H1 (cell line): ENCODE data around the gene PPFIA4. TPM values are rescaled to one million over a fixed set of nuclear protein-coding genes. Genes with fewer than 3 reads are reported as not detected.

Experiments
- CTCF ChIA-PET: fragments of 300-600 bp; sonication (Branson Sonifier 250); formaldehyde crosslinking; loops from one replicate; lab custom pipeline; 2021; ENCODE audit not compliant: partially characterized antibody; lab: Charles Lee
- POLR2A ChIA-PET: fragments of 300-600 bp; sonication (Branson Sonifier 250); formaldehyde crosslinking; loops from one replicate; lab custom pipeline; 2021; ENCODE audit warnings: inconsistent platforms; ENCODE audit not compliant: partially characterized antibody; lab: Charles Lee
- DNase-seq, 2 experiments: peaks; one replicate each; pipeline versions ENCODE4 v3.0.0 to v3.0.0-alpha.2; 2010 to 2022; ENCODE audit warnings: low spot score in 2 of 2, low read depth in 1 of 2, mixed read lengths in 1 of 2
- FAIRE-seq: peaks from 2 replicates; lab custom pipeline; 2011; peaks lifted over from hg19 to GRCh38; lab: Jason Lieb, UNC
- H2AFZ ChIP-seq: 2 replicates; pipeline ENCODE4 v1.8.1; 2012; ENCODE audit warnings: low read length, inconsistent platforms
- H2AK5ac ChIP-seq: 2 replicates; pipeline ENCODE4 v1.6.1; 2013; ENCODE audit warnings: low read depth, low read length
- H2BK120ac ChIP-seq: replicated peaks from 2 replicates; pipeline ENCODE3; 2013; ENCODE audit warnings: low read depth, low read length, inconsistent platforms
- H2BK12ac ChIP-seq: 2 replicates; pipeline ENCODE4 v1.6.1; 2013; ENCODE audit warnings: low read depth, low read length
- H2BK15ac ChIP-seq: 2 replicates; pipeline ENCODE4 v1.6.1; 2013; ENCODE audit warnings: low read length
- H2BK20ac ChIP-seq: 2 replicates; pipeline ENCODE4 v1.6.1; 2013; ENCODE audit warnings: low read length
- H2BK5ac ChIP-seq: 2 replicates; pipeline ENCODE4 v1.6.1; 2013; ENCODE audit warnings: low read depth, low read length
- H3K14ac ChIP-seq: 2 replicates; pipeline ENCODE4 v1.6.1; 2013; ENCODE audit warnings: inconsistent platforms; ENCODE audit not compliant: insufficient read length
- H3K18ac ChIP-seq: 2 replicates; pipeline ENCODE4 v1.6.1; 2013; ENCODE audit warnings: low read length; ENCODE audit errors: extremely low read depth
- H3K23ac ChIP-seq: 2 replicates; pipeline ENCODE4 v1.6.1; 2013; ENCODE audit warnings: inconsistent platforms; ENCODE audit not compliant: insufficient read length
- H3K23me2 ChIP-seq: 2 replicates; pipeline ENCODE4 v1.6.1; 2013; ENCODE audit warnings: low read depth, low read length
- H3K27ac ChIP-seq: 2 replicates; pipeline ENCODE4 v1.6.1; 2011; ENCODE audit warnings: low read depth, low read length, inconsistent platforms
- H3K27me3 ChIP-seq, 4 experiments: replicated peaks in 1 of 4; 1 replicate in 1 of 4; 2 replicates in 3 of 4; pipeline versions ENCODE4 v1.6.1 to v1.8.1; 2011 to 2013; ENCODE audit warnings: low read length in 3 of 4, mild to moderate bottlenecking in 3 of 4, inconsistent platforms in 2 of 4, mixed read lengths in 2 of 4, moderate library complexity in 1 of 4; ENCODE audit not compliant: control insufficient read depth in 3 of 4, insufficient read depth in 3 of 4; ENCODE audit errors: extremely low read depth in 1 of 4
- H3K36me3 ChIP-seq, 4 experiments: 2 replicates each; pipeline versions ENCODE4 v1.6.1 to v1.8.1; 2011 to 2013; ENCODE audit warnings: mild to moderate bottlenecking in 4 of 4, low read length in 3 of 4, moderate library complexity in 2 of 4, control low read depth in 1 of 4, inconsistent platforms in 1 of 4; ENCODE audit not compliant: insufficient read depth in 4 of 4, control insufficient read depth in 2 of 4
- H3K4ac ChIP-seq: replicated peaks from 2 replicates; pipeline ENCODE3; 2013; ENCODE audit warnings: low read length, low read depth, mixed read lengths, inconsistent platforms; ENCODE audit not compliant: insufficient read length
- H3K4me1 ChIP-seq, 4 experiments: replicated peaks in 1 of 4; 1 replicate in 1 of 4; 2 replicates in 3 of 4; pipeline versions ENCODE4 v1.6.1 to v1.8.1; 2011 to 2013; ENCODE audit warnings: low read length in 3 of 4, inconsistent platforms in 2 of 4, mixed read lengths in 1 of 4; ENCODE audit not compliant: insufficient read depth in 4 of 4, control insufficient read depth in 3 of 4
- H3K4me2 ChIP-seq, 2 experiments: 2 replicates each; pipeline versions ENCODE4 v1.6.1 to v1.8.1; 2011 to 2013; ENCODE audit warnings: low read depth in 2 of 2, low read length in 2 of 2, control low read depth in 1 of 2, inconsistent platforms in 1 of 2, mild to moderate bottlenecking in 1 of 2; ENCODE audit not compliant: insufficient read depth in 1 of 2
- H3K4me3 ChIP-seq, 4 experiments: fragments of 200-600, 300-600 bp in 1 of 4; sonication (generic), shearing (Covaris generic), sonication (Bioruptor Twin) in 1 of 4; 2 replicates each; pipeline versions ENCODE4 v1.5.1 to v1.8.1; 2011 to 2016; ENCODE audit warnings: low read length in 4 of 4, low read depth in 3 of 4, control low read depth in 2 of 4, inconsistent platforms in 2 of 4, mild to moderate bottlenecking in 2 of 4, mixed read lengths in 1 of 4, moderate library complexity in 1 of 4; ENCODE audit not compliant: insufficient read depth in 2 of 4; ENCODE audit errors: extremely low read depth in 1 of 4
- H3K56ac ChIP-seq: replicated peaks from 2 replicates; pipeline ENCODE3; 2013; ENCODE audit warnings: low read depth, mild to moderate bottlenecking, mixed read lengths, low read length, inconsistent platforms; ENCODE audit not compliant: insufficient read length
- H3K79me1 ChIP-seq: 2 replicates; pipeline ENCODE4 v1.6.1; 2013; ENCODE audit warnings: low read depth, low read length, control low read depth
- H3K79me2 ChIP-seq, 2 experiments: 2 replicates each; pipeline versions ENCODE4 v1.6.1 to v1.8.1; 2012 to 2013; ENCODE audit warnings: low read length in 2 of 2, mild to moderate bottlenecking in 2 of 2, inconsistent platforms in 1 of 2; ENCODE audit not compliant: insufficient read depth in 2 of 2, control insufficient read depth in 1 of 2
- H3K9ac ChIP-seq, 4 experiments: replicated peaks in 1 of 4; 1 replicate in 1 of 4; 2 replicates in 3 of 4; pipeline versions ENCODE4 v1.6.1 to v1.8.1; 2011 to 2013; ENCODE audit warnings: low read depth in 3 of 4, low read length in 3 of 4, control low read depth in 2 of 4, mild to moderate bottlenecking in 2 of 4, moderate library complexity in 2 of 4, inconsistent platforms in 1 of 4; ENCODE audit errors: extremely low read depth in 1 of 4
- H3K9me3 ChIP-seq, 2 experiments: 2 replicates each; pipeline versions ENCODE4 v1.6.1 to v1.8.1; 2012 to 2013; ENCODE audit warnings: mild to moderate bottlenecking in 2 of 2, moderate library complexity in 2 of 2, control low read depth in 1 of 2, inconsistent platforms in 1 of 2, low read depth in 1 of 2, low read length in 1 of 2, mixed read lengths in 1 of 2; ENCODE audit not compliant: insufficient read depth in 2 of 2
- H4K20me1 ChIP-seq, 2 experiments: replicated peaks in 1 of 2; 2 replicates each; pipeline versions ENCODE3 to v1.8.1; 2011 to 2013; ENCODE audit warnings: inconsistent platforms in 2 of 2, low read length in 2 of 2, mild to moderate bottlenecking in 1 of 2; ENCODE audit not compliant: insufficient read depth in 2 of 2, control insufficient read depth in 1 of 2
- H4K5ac ChIP-seq: 2 replicates; pipeline ENCODE4 v1.6.1; 2013; ENCODE audit warnings: low read length, low read depth, mixed read lengths, inconsistent platforms; ENCODE audit not compliant: insufficient read length
- H4K8ac ChIP-seq: 2 replicates; pipeline ENCODE4 v1.8.0; 2013; ENCODE audit warnings: mild to moderate bottlenecking, moderate library complexity, low read length, inconsistent platforms; ENCODE audit not compliant: insufficient read depth; ENCODE audit errors: extremely low read depth
- H4K91ac ChIP-seq: replicated peaks from 2 replicates; pipeline ENCODE3; 2013; ENCODE audit warnings: low read length, mixed read lengths, inconsistent platforms; ENCODE audit not compliant: insufficient read length
- CBX5 ChIP-seq: fragments of 300-800, 300-1000 bp; sonication (generic); IDR thresholded peaks from 2 replicates; pipeline ENCODE4 v1.7.1; 2016; ENCODE audit warnings: antibody characterized with exemption, low read length, low read depth
- CBX8 ChIP-seq: fragments of 300-800, 300-1000 bp; sonication (generic); IDR thresholded peaks from 2 replicates; pipeline ENCODE4 v1.7.1; 2016; ENCODE audit warnings: low read depth, low read length, borderline replicate concordance
- GABPA ChIP-seq: IDR thresholded peaks from 2 replicates; pipeline ENCODE4 v1.6.1; 2011; ENCODE audit warnings: mild to moderate bottlenecking, low read length, moderate library complexity, borderline replicate concordance; ENCODE audit not compliant: insufficient read depth
- KDM5A ChIP-seq: fragments of 200-600 bp; IDR thresholded peaks from 2 replicates; pipeline ENCODE4 v1.7.1; 2012; ENCODE audit warnings: mild to moderate bottlenecking, low read length, inconsistent platforms, mixed read lengths
- MAFK ChIP-seq: IDR thresholded peaks from 2 replicates; pipeline ENCODE4 v1.6.1; 2012; ENCODE audit warnings: low read depth, mild to moderate bottlenecking, improper control_type of control experiment, low read length
- PHF8 ChIP-seq: fragments of 200-600 bp; sonication (generic); conservative IDR thresholded peaks from 2 replicates; pipeline ENCODE4 v1.7.1; 2012; ENCODE audit warnings: low read depth, mild to moderate bottlenecking, inconsistent platforms, low read length, moderate library complexity
- POU5F1 ChIP-seq: IDR thresholded peaks from 2 replicates; pipeline ENCODE4 v1.6.1; 2011; ENCODE audit warnings: low read depth, mild to moderate bottlenecking, low read length, moderate library complexity
- RFX5 ChIP-seq: IDR thresholded peaks from 2 replicates; pipeline ENCODE4 v1.6.1; 2011; ENCODE audit warnings: low read depth, low read length, improper control_type of control experiment, borderline replicate concordance
- SIRT6 ChIP-seq: IDR thresholded peaks from one replicate; pipeline ENCODE4 v1.7.1; 2012; ENCODE audit warnings: low read length, inconsistent platforms
- SRF ChIP-seq: IDR thresholded peaks from 2 replicates; pipeline ENCODE4 v1.6.1; 2011; ENCODE audit warnings: mild to moderate bottlenecking, low read depth, low read length, moderate library complexity
- TAF1 ChIP-seq: IDR thresholded peaks from 2 replicates; pipeline ENCODE4 v1.6.1; 2011; ENCODE audit warnings: mild to moderate bottlenecking, low read depth, low read length
- TBP ChIP-seq: IDR thresholded peaks from 2 replicates; pipeline ENCODE4 v1.6.1; 2011; ENCODE audit warnings: low read depth, low read length, improper control_type of control experiment
- WGBS, 2 experiments: shearing (Covaris generic) in 1 of 2; methylation state at CpG; one replicate each; pipeline versions ENCODE4 v1.1.6 to v1.1.7; 2013 to 2015; ENCODE audit warnings: low lambda C conversion rate in 2 of 2, mixed read lengths in 2 of 2, inconsistent platforms in 1 of 2, low coverage in 1 of 2, missing lambda C conversion rate in 1 of 2; ENCODE audit not compliant: insufficient replicate concordance in 2 of 2, insufficient coverage in 1 of 2, insufficient read length in 1 of 2; ENCODE audit errors: extremely low coverage in 1 of 2, missing lambda C conversion rate in 1 of 2; 5-methylcytosine and 5-hydroxymethylcytosine counted together
- polyA plus RNA-seq, 7 experiments: library from polyadenylated mRNA; depleted of rRNA in 3 of 7; stranded (reverse) in 5 of 7; unstranded in 2 of 7; fragments of >200 nt in 5 of 7; fragments of 200-250 nt in 2 of 7; gene quantifications; 1 replicate in 5 of 7; 2 replicates in 1 of 7; 4 replicates in 1 of 7; pipeline versions ENCODE4 v1.2.1 to v1.2.3, GENCODE V29; 2011 to 2013; ENCODE audit warnings: missing spikeins in 2 of 7, mixed read lengths in 2 of 7
- total RNA-seq: library from RNA; stranded (reverse); fragmentation: NEBNext Ultra II Directional; extraction: Animal tissue kit (Norgen Biotek cat#: 25700); gene quantifications from 2 replicates; pipeline ENCODE4 v1.2.1, GENCODE V29; 2021
- TF ChIP-seq, protein P1 (sequence below): IDR thresholded peaks from 2 replicates; pipeline ENCODE4 v1.6.1; 2011; ENCODE audit warnings: low read length, improper control_type of control experiment

PPFIA4 gene
- total and polyA plus RNA-seq, 2 of the 8 experiments (the other 6 are each of a cell fraction or from before 2014, with no cell fraction given) = 9.0 to 9.9 TPM

- ChIA-PET CTCF (interaction anchor here (0.6 to 49.7 kb wide), 20 partner anchors 1 to 543 kb away, joined by 3 to 1089 read pairs (median 17); partner anchors contain the start of genes ADORA1, CHI3L1, CHIT1 and MYOG), POLR2A (no interaction called here)
- no peak overlapping the region for H2BK120ac ChIP-seq
- no peaks in the 10 kb centered on the region for H3K27me3 ChIP-seq
- no peaks in the 10 kb centered on the region for H4K20me1 ChIP-seq
- H2BK15ac ChIP-seq = no peak overlapping the region
- H3K23me2 ChIP-seq = no peaks in the 10 kb centered on the region
- H3K14ac ChIP-seq = no peak overlapping the region
- no peak overlapping the region for H4K8ac ChIP-seq
- H3K79me2 ChIP-seq = no peaks in the 10 kb centered on the region
- no peak overlapping the region for H3K9ac ChIP-seq
- H3K4ac ChIP-seq = no peak overlapping the region
- 0 out of 2 replicates have a peak overlapping the region, but pooled peaks have one; percentile 9 for H2BK12ac ChIP-seq
- H3K4me1 ChIP-seq = peaks cover 4 to 5% (median 4%) of the 10 kb centered on the region in 4 experiments; a peak in 6 of 7 replicates
- no peak overlapping the region for H4K91ac ChIP-seq
- no peak overlapping the region for H4K5ac ChIP-seq
- no peak overlapping the region for H2BK5ac ChIP-seq
- no peak overlapping the region for H3K23ac ChIP-seq
- no peak overlapping the region for H2AFZ ChIP-seq
- no peaks in the 10 kb centered on the region for H3K9me3 ChIP-seq
- no peak overlapping the region for H3K56ac ChIP-seq
- no peak overlapping the region for H2AK5ac ChIP-seq
- 0 out of 2 replicates have a peak, but pooled peaks cover 4% of the 10 kb centered on the region for H3K79me1 ChIP-seq
- no peak overlapping the region for H3K27ac ChIP-seq
- H3K4me3 ChIP-seq = no peak overlapping the region
- WGBS, 2 experiments = 88% methylated on average over 3 of the region's 3 CpGs; no CpG with 5 or more reads in 1 of the 2 experiments
- FAIRE-seq = no peak
- no peak overlapping the region for H3K4me2 ChIP-seq
- TF ChIP-seq SRF = no peak
- no peak for TF ChIP-seq KDM5A
- no peak for TF ChIP-seq TAF1
- no peak for TF ChIP-seq PHF8
- TF ChIP-seq TBP = no peak
- TF ChIP-seq POU5F1 = no peak
- TF ChIP-seq CBX8 = no peak
- no peak for TF ChIP-seq CBX5
- TF ChIP-seq, protein P1, sequence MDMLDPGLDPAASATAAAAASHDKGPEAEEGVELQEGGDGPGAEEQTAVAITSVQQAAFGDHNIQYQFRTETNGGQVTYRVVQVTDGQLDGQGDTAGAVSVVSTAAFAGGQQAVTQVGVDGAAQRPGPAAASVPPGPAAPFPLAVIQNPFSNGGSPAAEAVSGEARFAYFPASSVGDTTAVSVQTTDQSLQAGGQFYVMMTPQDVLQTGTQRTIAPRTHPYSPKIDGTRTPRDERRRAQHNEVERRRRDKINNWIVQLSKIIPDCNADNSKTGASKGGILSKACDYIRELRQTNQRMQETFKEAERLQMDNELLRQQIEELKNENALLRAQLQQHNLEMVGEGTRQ = no peak
- no peak for TF ChIP-seq GABPA
- TF ChIP-seq RFX5 = no peak
- no peak for TF ChIP-seq SIRT6
- TF ChIP-seq MAFK = no peak
- H2BK20ac ChIP-seq = no peak overlapping the region
- no peak overlapping the region for H3K18ac ChIP-seq
- DNase-seq = no peak
- H3K36me3 ChIP-seq = no peaks in the 10 kb centered on the region; a peak in 1 of 8 replicates
These were observed 15.2 kb downstream of the PPFIA4 start for GRCh38 chr1:203041351-203041932.
